ENCODE data around the gene ESPNL. TPM values are rescaled to one million over a fixed set of nuclear protein-coding genes. Genes with fewer than 3 reads are reported as not detected.

ESPNL gene
- total and polyA plus RNA-seq, 9 of the 15 experiments (the other 6 are each of a cell fraction or from before 2014, with no cell fraction given): 0.03 to 0.09 (median 0.05) TPM; not detected in 3

- TF ChIP-seq ZNF280A (IDR thresholded peaks at IDR 0.05; ENCODE audit: low read depth, partially characterized antibody): no peak
These were observed 21.6 kb downstream of the ESPNL start (continued) for GRCh38 chr2:238121511-238122286.

GRCh38 chr2:238122287-238123217 lies 22.4 kb downstream of the ESPNL start:
- intact Hi-C loops (cut with micrococcal nuclease): no loop called here
- FAIRE-seq (no peak), DNase-seq (ENCODE audit: extremely low read depth in 1 of 4, low spot score in 3 of 4) (no peak), ATAC-seq (no peak)
- no peak overlapping the region for H2AFZ ChIP-seq (ENCODE audit: low read depth, low read length)
- H3K4me1 ChIP-seq (replicated peaks in 1 of 2; ENCODE audit: control insufficient read depth in 2 of 2, insufficient read depth in 2 of 2, low read length in 2 of 2): peaks cover 0 to 40% of the 10 kb centered on the region in 2 experiments; a peak in 3 of 5 replicates
- no peak overlapping the region for H3K27ac ChIP-seq (ENCODE audit: extremely low read depth, low read depth, low read length)
- H3K27me3 ChIP-seq (ENCODE audit: control insufficient read depth in 2 of 2, insufficient read depth in 2 of 2, low read length in 2 of 2): peaks cover 5 to 41% of the 10 kb centered on the region in 2 experiments; a peak in 4 of 5 replicates
- ChIA-PET POLR2A (no interaction called here), CTCF (ENCODE audit: low intra/inter-chr PET ratio) (interaction anchor here (0.7 kb wide), 1 partner anchor 267 kb away, joined by 4 read pairs; no protein-coding TSS in a partner anchor)
- in situ Hi-C loops (cut with MboI): no loop called here
- no peaks in the 10 kb centered on the region for H3K9me1 ChIP-seq (ENCODE audit: control insufficient read depth, insufficient read depth, low read length)
- H3K4me3 ChIP-seq: no peak overlapping the region
- no peaks in the 10 kb centered on the region for H4K20me1 ChIP-seq (replicated peaks; ENCODE audit: control insufficient read depth, insufficient read depth, low read length)
- no peak overlapping the region for H3K4me2 ChIP-seq (ENCODE audit: insufficient read depth, low read length)
- WGBS (ENCODE audit: insufficient coverage, low coverage, missing lambda C conversion rate): 2% methylated on average over 9 of the region's 29 CpGs
- H3K9me3 ChIP-seq (replicated peaks; ENCODE audit: control insufficient read depth, insufficient read depth, low read depth, low read length): 0 out of 2 replicates have a peak, but pooled peaks cover 2% of the 10 kb centered on the region
- no peaks in the 10 kb centered on the region for H3K79me2 ChIP-seq (ENCODE audit: control insufficient read depth, insufficient read depth, low read length)
- 0 out of 4 replicates have a peak overlapping the region, but pooled peaks of 1 of the 2 experiments have one; percentile 26 for H3K9ac ChIP-seq (ENCODE audit: insufficient read depth in 1 of 2, low read depth in 2 of 2, low read length in 2 of 2)
- no peaks in the 10 kb centered on the region for H3K36me3 ChIP-seq (ENCODE audit: control insufficient read depth, insufficient read depth, low read length)
- BruUV-seq (replicated peaks): no TSS peak
- TF ChIP-seq KLF6 (CRISPR knock-in tag; IDR thresholded peaks at IDR 0.05; ENCODE audit: borderline replicate concordance) (no peak), CREB3 (tag; conservative IDR thresholded peaks at IDR 0.05; ENCODE audit: low read depth) (no peak), AFF1 (IDR thresholded peaks at IDR 0.05; ENCODE audit: low read depth in 1 of 2, partially characterized antibody in 2 of 2) (no peak), PKNOX1 (IDR thresholded peaks at IDR 0.05) (no peak)
